CD14-positive monocyte (primary cell): ENCODE data around the gene C9orf72. TPM values are rescaled to one million over a fixed set of nuclear protein-coding genes. Genes with fewer than 3 reads are reported as not detected.
A peak's percentile ranks its signal among the peaks of the same experiment; 100 is the strongest.

ENCODE experiments used
- DNase-seq, 3 donors: peaks; one replicate each; pipeline ENCODE4 v3.0.0-alpha.2; 2011 to 2022
- H2AFZ ChIP-seq: 2 replicates; pipeline ENCODE4 v1.6.0; 2012; ENCODE audit warnings: mild to moderate bottlenecking, low read depth, low read length, inconsistent platforms; ENCODE audit not compliant: insufficient read depth, poor library complexity, severe bottlenecking
- H3K27ac ChIP-seq, 2 donors: 1 replicate in 1 of 2; 2 replicates in 1 of 2; pipeline ENCODE4 v1.5.1; 2012 to 2013; ENCODE audit warnings: low read length in 2 of 2, control low read depth in 1 of 2, inconsistent platforms in 1 of 2, low read depth in 1 of 2, mild to moderate bottlenecking in 1 of 2
- H3K27me3 ChIP-seq, 2 donors: one replicate each; pipeline versions ENCODE4 v1.6.0 to v1.6.1; 2011 to 2013; ENCODE audit warnings: low read length in 2 of 2; ENCODE audit not compliant: control insufficient read depth in 2 of 2, insufficient read depth in 2 of 2
- H3K36me3 ChIP-seq, 2 donors: replicated peaks in 1 of 2; 1 replicate in 1 of 2; 2 replicates in 1 of 2; pipeline versions ENCODE4 v1.5.1 to v1.6.1; 2012 to 2013; ENCODE audit warnings: low read length in 2 of 2, control low read depth in 1 of 2, inconsistent platforms in 1 of 2, mild to moderate bottlenecking in 1 of 2; ENCODE audit not compliant: insufficient read depth in 2 of 2, control insufficient read depth in 1 of 2
- H3K4me1 ChIP-seq, 2 donors: 1 replicate in 1 of 2; 2 replicates in 1 of 2; pipeline versions ENCODE4 v1.5.1 to v1.6.1; 2012 to 2013; ENCODE audit warnings: low read length in 2 of 2, control low read depth in 1 of 2, inconsistent platforms in 1 of 2, mild to moderate bottlenecking in 1 of 2, moderate library complexity in 1 of 2; ENCODE audit not compliant: insufficient read depth in 2 of 2, control insufficient read depth in 1 of 2
- H3K4me2 ChIP-seq: replicated peaks from 2 replicates; pipeline ENCODE3; 2012; ENCODE audit warnings: low read length, moderate library complexity, mild to moderate bottlenecking; ENCODE audit not compliant: poor library complexity, severe bottlenecking; ENCODE audit errors: extremely low read depth
- H3K4me3 ChIP-seq, 3 experiments: fragments of 200-600 bp in 1 of 3; sonication (generic) in 1 of 3; replicated peaks in 1 of 3; 1 replicate in 2 of 3; 2 replicates in 1 of 3; pipeline ENCODE4 v1.5.1; 2011 to 2013; ENCODE audit warnings: low read length in 3 of 3, mild to moderate bottlenecking in 3 of 3, control low read depth in 2 of 3, low read depth in 2 of 3, inconsistent platforms in 1 of 3, moderate library complexity in 1 of 3
- H3K79me2 ChIP-seq: 2 replicates; pipeline ENCODE4 v1.6.0; 2012; ENCODE audit warnings: mild to moderate bottlenecking, control low read depth, inconsistent platforms, low read length, moderate library complexity; ENCODE audit not compliant: insufficient read depth
- H3K9ac ChIP-seq: 2 replicates; pipeline ENCODE4 v1.6.0; 2017; ENCODE audit warnings: low read length, mild to moderate bottlenecking; ENCODE audit not compliant: insufficient read depth, poor library complexity, severe bottlenecking
- H3K9me3 ChIP-seq, 2 donors: replicated peaks in 1 of 2; 1 replicate in 1 of 2; 2 replicates in 1 of 2; pipeline versions ENCODE4 v1.5.1 to v1.6.1; 2012 to 2013; ENCODE audit warnings: low read length in 2 of 2, control low read depth in 1 of 2; ENCODE audit not compliant: control insufficient read depth in 1 of 2, insufficient read depth in 1 of 2
- H4K20me1 ChIP-seq: 2 replicates; pipeline ENCODE4 v1.6.0; 2012; ENCODE audit warnings: mild to moderate bottlenecking, low read length, control low read depth, moderate library complexity; ENCODE audit not compliant: insufficient read depth
- H3K27ac Mint-ChIP-seq, 7 donors: one replicate each; pipeline ENCODE4 v1.8.0; 2020; ENCODE audit warnings: mild to moderate bottlenecking in 7 of 7, mixed read lengths in 7 of 7, moderate library complexity in 6 of 7, inconsistent platforms in 2 of 7
- H3K27me3 Mint-ChIP-seq, 3 donors: one replicate each; pipeline ENCODE4 v1.8.0; 2021 to 2022; ENCODE audit warnings: low read depth in 3 of 3, mild to moderate bottlenecking in 3 of 3, mixed read lengths in 3 of 3, moderate library complexity in 3 of 3, inconsistent platforms in 1 of 3
- H3K36me3 Mint-ChIP-seq, 2 donors: one replicate each; pipeline ENCODE4 v1.8.0; 2020; ENCODE audit warnings: mixed read lengths in 2 of 2, inconsistent platforms in 1 of 2, mild to moderate bottlenecking in 1 of 2
- H3K4me1 Mint-ChIP-seq: one replicate; pipeline ENCODE4 v1.8.0; 2020; ENCODE audit warnings: mild to moderate bottlenecking, mixed read lengths
- H3K4me3 Mint-ChIP-seq, 2 donors: one replicate each; pipeline ENCODE4 v1.8.0; 2020; ENCODE audit warnings: mild to moderate bottlenecking in 2 of 2, mixed read lengths in 2 of 2, moderate library complexity in 1 of 2
- H3K9me3 Mint-ChIP-seq, 7 donors: one replicate each; pipeline ENCODE4 v1.8.0; 2020 to 2022; ENCODE audit warnings: mixed read lengths in 7 of 7, mild to moderate bottlenecking in 6 of 7, moderate library complexity in 6 of 7, inconsistent platforms in 2 of 7
- WGBS: methylation state at CpG from one replicate; pipeline ENCODE4 v1.1.5; 2013; ENCODE audit warnings: missing lambda C conversion rate; ENCODE audit not compliant: insufficient coverage; 5-methylcytosine and 5-hydroxymethylcytosine counted together
- intact Hi-C, 2 donors: fragments of 100-400 bp; cut with micrococcal nuclease; formaldehyde crosslinking; loops; one replicate each; pipeline versions ENCODE4 v1.15.0 to v1.15.1; 2023
- polyA plus RNA-seq, 3 donors: library from polyadenylated mRNA; depleted of rRNA in 1 of 3; unstranded in 2 of 3; stranded (reverse) in 1 of 3; fragments of 300-500 nt in 2 of 3; fragments of >200 nt in 1 of 3; fragmentation: Illumina TruSeq in 2 of 3; gene quantifications; 1 replicate in 2 of 3; 2 replicates in 1 of 3; pipeline ENCODE4 v1.2.3, GENCODE V29; 2012 to 2021
- TF ChIP-seq, protein P1 (sequence below): fragments of 200-600 bp; IDR thresholded peaks from one replicate; pipeline ENCODE4 v1.8.0; 2022; ENCODE audit warnings: antibody characterized with exemption, mild to moderate bottlenecking

Gene C9orf72
- polyA plus RNA-seq, 3 donors, result 105 to 142 (median 128) TPM

DNA sequence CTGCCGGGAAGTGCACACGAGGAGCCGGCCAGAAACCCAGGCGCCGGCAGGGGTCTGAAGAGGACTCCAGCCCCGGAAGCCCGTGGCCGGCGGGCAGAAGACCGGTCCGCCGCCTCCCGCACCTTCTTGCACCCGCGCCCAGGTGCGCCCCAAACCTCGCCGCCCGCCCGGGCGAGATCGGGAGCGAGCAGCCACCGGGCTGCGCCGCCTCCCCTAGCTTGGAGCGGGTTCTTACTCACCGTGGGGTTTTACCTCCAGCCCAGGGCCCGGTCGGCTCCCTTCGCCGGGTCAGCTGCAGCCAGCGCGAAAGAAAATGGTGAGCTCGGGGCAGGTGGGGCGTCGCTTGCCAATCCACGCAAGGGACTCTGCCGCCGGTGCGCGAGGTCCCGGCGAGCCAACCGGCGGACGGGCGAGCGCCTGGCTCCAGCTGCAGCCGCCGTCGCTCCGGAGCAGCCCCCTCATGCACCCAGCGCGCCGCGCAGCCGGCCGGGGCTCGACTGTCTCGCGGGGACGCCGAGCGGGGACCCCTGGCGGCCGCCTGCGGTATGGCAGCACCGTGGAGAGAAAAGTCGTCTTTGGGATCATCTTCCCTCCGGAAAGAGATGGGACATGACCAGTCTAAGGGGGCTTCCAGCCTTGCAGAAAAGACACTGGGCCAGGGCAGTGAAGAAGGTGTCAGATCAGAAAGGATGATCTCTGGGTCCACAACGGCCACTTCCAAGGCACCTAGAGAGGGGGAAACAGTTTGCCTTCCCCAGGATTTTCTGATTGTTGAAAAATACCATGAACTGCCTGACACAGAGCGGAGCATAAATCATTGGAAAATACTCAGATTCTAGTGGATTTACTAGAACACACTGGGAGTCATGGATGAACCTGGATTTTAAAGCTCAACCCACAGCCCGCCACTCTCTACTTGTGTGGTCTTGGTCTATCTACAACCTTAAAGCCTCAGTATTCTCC, 43.7 kb downstream of the C9orf72 start, which contains the start of gene MOB3B:
MOB3B (minus strand) TSS at position 499 of the 963 bp plus-strand sequence. CDS start 74,264 bp downstream, outside the sequence.
- intact Hi-C loops, result loop anchor here (2.0 to 10.0 kb wide), 4 partner anchors 37 to 197 kb away; partner anchors contain the start of gene C9orf72 (in 1 of the 2)
- Mint-ChIP-seq H3K9me3 (no peaks in the 10 kb centered on the region), H3K36me3 (peaks cover 55% of the 10 kb centered on the region in 2 donors), H3K27me3 (peaks cover 8 to 15% (median 13%) of the 10 kb centered on the region in 3 donors), H3K4me1 (peaks cover 25% of the 10 kb centered on the region), H3K4me3 (peak within 1 kb of the TSS; percentile 95), H3K27ac (peak within 1 kb of the TSS; percentile 79 to 95 (median 91))
- DNase-seq, result peak; percentile 41 to 72 (median 60)
- Histone ChIP-seq H3K4me1 (peaks cover 19 to 23% of the 10 kb centered on the region in 2 donors), H4K20me1 (peaks cover 13% of the 10 kb centered on the region), H3K4me3 (peak within 1 kb of the TSS; percentile 54 to 88 (median 68)), H3K9ac (peak within 1 kb of the TSS; percentile 79), H3K27me3 (peaks cover 0 to 8% of the 10 kb centered on the region in 2 donors), H3K79me2 (no peaks in the 10 kb centered on the region), H3K9me3 (no peaks in the 10 kb centered on the region), H3K36me3 (peaks cover 8 to 58% of the 10 kb centered on the region in 2 donors), H3K27ac (peak within 1 kb of the TSS; percentile 50 to 86), H3K4me2 (peak within 1 kb of the TSS; percentile 96), H2AFZ (peak within 1 kb of the TSS; percentile 82)
- 0% methylated on average over 72 of the region's 74 CpGs for WGBS
- TF ChIP-seq, protein P1, sequence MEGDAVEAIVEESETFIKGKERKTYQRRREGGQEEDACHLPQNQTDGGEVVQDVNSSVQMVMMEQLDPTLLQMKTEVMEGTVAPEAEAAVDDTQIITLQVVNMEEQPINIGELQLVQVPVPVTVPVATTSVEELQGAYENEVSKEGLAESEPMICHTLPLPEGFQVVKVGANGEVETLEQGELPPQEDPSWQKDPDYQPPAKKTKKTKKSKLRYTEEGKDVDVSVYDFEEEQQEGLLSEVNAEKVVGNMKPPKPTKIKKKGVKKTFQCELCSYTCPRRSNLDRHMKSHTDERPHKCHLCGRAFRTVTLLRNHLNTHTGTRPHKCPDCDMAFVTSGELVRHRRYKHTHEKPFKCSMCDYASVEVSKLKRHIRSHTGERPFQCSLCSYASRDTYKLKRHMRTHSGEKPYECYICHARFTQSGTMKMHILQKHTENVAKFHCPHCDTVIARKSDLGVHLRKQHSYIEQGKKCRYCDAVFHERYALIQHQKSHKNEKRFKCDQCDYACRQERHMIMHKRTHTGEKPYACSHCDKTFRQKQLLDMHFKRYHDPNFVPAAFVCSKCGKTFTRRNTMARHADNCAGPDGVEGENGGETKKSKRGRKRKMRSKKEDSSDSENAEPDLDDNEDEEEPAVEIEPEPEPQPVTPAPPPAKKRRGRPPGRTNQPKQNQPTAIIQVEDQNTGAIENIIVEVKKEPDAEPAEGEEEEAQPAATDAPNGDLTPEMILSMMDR, result peak; percentile 98

DNA sequence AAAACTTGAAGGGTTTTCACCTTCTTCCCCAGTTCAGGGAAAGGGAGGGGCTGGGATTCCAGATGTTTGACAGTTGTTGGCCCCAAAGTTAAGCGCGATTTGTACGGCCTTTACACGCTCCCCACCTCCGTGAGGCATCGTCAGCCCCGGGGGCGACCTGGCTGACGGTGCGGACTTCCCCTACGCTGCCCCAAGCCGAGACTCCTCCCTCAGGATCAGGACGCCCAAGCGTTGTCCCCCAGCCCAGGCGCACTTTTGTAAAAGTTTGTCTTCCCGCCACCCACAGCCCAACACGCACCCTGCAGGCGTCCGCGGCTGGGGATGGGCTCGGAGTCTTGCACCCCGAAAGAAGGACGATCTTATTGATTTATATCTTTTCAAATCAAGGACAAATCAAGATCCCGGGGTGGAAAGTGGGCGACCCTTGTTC, 44.4 kb downstream of the C9orf72 start:
- peak overlapping the region; percentile 79 for H3K9ac ChIP-seq
- Mint-ChIP-seq H3K36me3 (peaks cover 55% of the 10 kb centered on the region in 2 donors), H3K27ac (peak overlapping the region; percentile 79 to 95 (median 91)), H3K4me3 (peak overlapping the region; percentile 95), H3K4me1 (peaks cover 20% of the 10 kb centered on the region), H3K27me3 (peaks cover 8 to 15% (median 13%) of the 10 kb centered on the region in 3 donors), H3K9me3 (no peaks in the 10 kb centered on the region)
- intact Hi-C loops, result loop anchor here (2.0 to 10.0 kb wide), 4 partner anchors 37 to 196 kb away; partner anchors contain the start of gene C9orf72 (in 1 of the 2)
- H3K9me3 ChIP-seq, result no peaks in the 10 kb centered on the region
- WGBS, result 0% methylated on average over 25 of the region's 25 CpGs
- peak overlapping the region; percentile 82 for H2AFZ ChIP-seq
- peak overlapping the region; percentile 54 to 88 (median 68) for H3K4me3 ChIP-seq
- H3K79me2 ChIP-seq, result no peaks in the 10 kb centered on the region
- H3K36me3 ChIP-seq, result peaks cover 6 to 58% of the 10 kb centered on the region in 2 donors
- peaks cover 0 to 8% of the 10 kb centered on the region in 2 donors for H3K27me3 ChIP-seq
- DNase-seq, result peak; percentile 48 to 70 (median 53)
- peaks cover 12 to 18% of the 10 kb centered on the region in 2 donors for H3K4me1 ChIP-seq
- peaks cover 16% of the 10 kb centered on the region for H4K20me1 ChIP-seq
- H3K27ac ChIP-seq, result peak overlapping the region; percentile 50 to 86
- TF ChIP-seq, protein P1, result no peak
- peak overlapping the region; percentile 96 for H3K4me2 ChIP-seq
